Tibial artery (tissue), 4 donors: ENCODE results near the gene KIF5C.

Source experiments
- DNase-seq, 2 donors: peaks; one replicate each; pipeline ENCODE4 v3.0.0-alpha.2; 2019
- H3K27ac ChIP-seq, 2 donors: fragments of 200-600 bp; sonication (generic) in 1 of 2; 1 replicate in 1 of 2; 2 replicates in 1 of 2; pipeline ENCODE4 v1.5.1; 2018 to 2019; ENCODE audit warnings: mild to moderate bottlenecking in 1 of 2
- H3K27me3 ChIP-seq, 2 donors: fragments of 200-600 bp; sonication (generic) in 1 of 2; one replicate each; pipeline versions ENCODE4 v1.5.1 to v1.6.0; 2016 to 2019
- H3K36me3 ChIP-seq, 3 donors: fragments of 200-600 bp; sonication (generic) in 2 of 3; one replicate each; pipeline ENCODE4 v1.5.1; 2016 to 2019; ENCODE audit warnings: mild to moderate bottlenecking in 2 of 3
- H3K4me1 ChIP-seq, 4 donors: fragments of 200-600 bp; sonication (generic) in 2 of 4; 1 replicate in 3 of 4; 2 replicates in 1 of 4; pipeline ENCODE4 v1.5.1; 2016 to 2019
- H3K4me3 ChIP-seq, 2 donors: fragments of 200-600 bp; sonication (generic) in 1 of 2; 1 replicate in 1 of 2; 2 replicates in 1 of 2; pipeline ENCODE4 v1.5.1; 2018 to 2019; ENCODE audit warnings: mild to moderate bottlenecking in 2 of 2
- H3K9me3 ChIP-seq, 3 donors: fragments of 200-600 bp; sonication (generic) in 1 of 3; one replicate each; pipeline ENCODE4 v1.5.1; 2016 to 2019
- CTCF ChIP-seq, 2 experiments: fragments of 200-600 bp in 1 of 2; fragments of 450-650 bp in 1 of 2; IDR thresholded peaks; one replicate each; pipeline ENCODE4 v1.5.1; 2017 to 2019; ENCODE audit warnings: antibody characterized with exemption in 2 of 2, mild to moderate bottlenecking in 1 of 2, moderate library complexity in 1 of 2
- intact Hi-C: fragments of 100-400 bp; cut with DNase I; formaldehyde crosslinking; loops from one replicate; pipeline ENCODE4 v1.15.0; 2023; ENCODE audit warnings: low total_unique reads

The KIF5C gene

GRCh38 chr2:148922062-148922461 lies 47.0 kb downstream of the KIF5C start:
- no peaks in the 10 kb centered on the region for H3K36me3 ChIP-seq
- no peaks in the 10 kb centered on the region for H3K4me1 ChIP-seq
- intact Hi-C loops = no loop called here
- H3K9me3 ChIP-seq = peaks cover 0 to 14% (median 12%) of the 10 kb centered on the region in 3 donors
- no peak for DNase-seq
- H3K27me3 ChIP-seq = no peaks in the 10 kb centered on the region
- no peak overlapping the region for H3K27ac ChIP-seq
- TF ChIP-seq CTCF (IDR thresholded peaks at IDR 0.05) = no peak
- H3K4me3 ChIP-seq = no peak overlapping the region

- Histone ChIP-seq H3K9me3 (peaks cover 0 to 13% (median 12%) of the 10 kb centered on the region in 3 donors), H3K4me1 (no peaks in the 10 kb centered on the region), H3K27ac (no peak overlapping the region), H3K36me3 (no peaks in the 10 kb centered on the region), H3K4me3 (no peak overlapping the region), H3K27me3 (no peaks in the 10 kb centered on the region)
- DNase-seq = no peak
- intact Hi-C loops = no loop called here
- no peak for TF ChIP-seq CTCF (IDR thresholded peaks at IDR 0.05)
Observed at GRCh38 chr2:148922776-148923475, 47.9 kb downstream of the KIF5C start.

GRCh38 chr2:148924514-148925178 lies 49.6 kb downstream of the KIF5C start:
- H3K9me3 ChIP-seq = no peaks in the 10 kb centered on the region
- no peak overlapping the region for H3K27ac ChIP-seq
- no peak for TF ChIP-seq CTCF (IDR thresholded peaks at IDR 0.05)
- H3K27me3 ChIP-seq = no peaks in the 10 kb centered on the region
- DNase-seq = no peak
- no peak overlapping the region for H3K4me3 ChIP-seq
- intact Hi-C loops = no loop called here
- no peaks in the 10 kb centered on the region for H3K4me1 ChIP-seq
- no peaks in the 10 kb centered on the region for H3K36me3 ChIP-seq

GRCh38 chr2:148926291-148926961 lies 51.4 kb downstream of the KIF5C start:
- H3K36me3 ChIP-seq = no peaks in the 10 kb centered on the region
- H3K9me3 ChIP-seq = no peaks in the 10 kb centered on the region
- no peak overlapping the region for H3K27ac ChIP-seq
- H3K27me3 ChIP-seq = no peaks in the 10 kb centered on the region
- TF ChIP-seq CTCF (IDR thresholded peaks at IDR 0.05) = peak in 1 of 2 experiments; percentile 25
- no peak overlapping the region for H3K4me3 ChIP-seq
- DNase-seq = no peak
- H3K4me1 ChIP-seq = no peaks in the 10 kb centered on the region
- intact Hi-C loops = no loop called here

- Histone ChIP-seq H3K27ac (no peak overlapping the region), H3K9me3 (no peaks in the 10 kb centered on the region), H3K27me3 (no peaks in the 10 kb centered on the region), H3K4me1 (no peaks in the 10 kb centered on the region), H3K4me3 (no peak overlapping the region), H3K36me3 (no peaks in the 10 kb centered on the region)
- no peak for TF ChIP-seq CTCF (IDR thresholded peaks at IDR 0.05)
- no peak for DNase-seq
- intact Hi-C loops = no loop called here
Observed at GRCh38 chr2:148926981-148927401, 52.0 kb downstream of the KIF5C start.
